K562 (cell line): Measurements from ENCODE around the gene GPC3. TPM values are rescaled to one million over a fixed set of nuclear protein-coding genes. Genes with fewer than 3 reads are reported as not detected.

Experiments
- ATAC-seq: fragments of 200-7000 bp; cut with Tn5 transposase; 3 replicates; pipeline ENCODE4 v1.9.1; 2020; ENCODE audit warnings: moderate library complexity
- BruUV-seq: library from RNA; stranded (reverse); fragments of 400-500 nt; replicated peaks from 2 replicates; lab custom pipeline; 2021; lab: Mats Ljungman, UMichigan
- CTCF ChIA-PET: fragments of 300-600 bp; formaldehyde crosslinking; extraction: SDS; loops from one replicate; lab custom pipeline; 2021; ENCODE audit warnings: low intra/inter-chr PET ratio; lab: Yijun Ruan, JAX
- POLR2A ChIA-PET: fragments of 300-600, 350-650 bp; sonication (Branson Sonifier 250); formaldehyde crosslinking; extraction: SDS; loops from one replicate; lab custom pipeline; 2021; ENCODE audit warnings: antibody characterized with exemption, inconsistent platforms; lab: Yijun Ruan, JAX
- DNase-seq, 4 experiments: peaks; one replicate each; pipeline versions ENCODE4 v3.0.0 to v3.0.0-alpha.2; 2011 to 2018; ENCODE audit warnings: low spot score in 3 of 4, mixed read lengths in 3 of 4; ENCODE audit errors: extremely low read depth in 1 of 4
- FAIRE-seq: peaks from 2 replicates; lab custom pipeline; 2011; peaks lifted over from hg19 to GRCh38; lab: Jason Lieb, UNC
- H2AFZ ChIP-seq: 2 replicates; pipeline ENCODE4 v1.6.0; 2011; ENCODE audit warnings: low read depth, low read length, control low read depth, inconsistent platforms
- H3K27ac ChIP-seq: fragments of 200-600 bp; 3 replicates; pipeline ENCODE4 v1.8.0; 2011; ENCODE audit warnings: low read depth, mild to moderate bottlenecking, control low read depth, inconsistent platforms, low read length, moderate library complexity, mixed read lengths; ENCODE audit errors: extremely low read depth
- H3K27me3 ChIP-seq, 2 experiments: fragments of 300-600 bp in 1 of 2; 2 replicates in 1 of 2; 3 replicates in 1 of 2; pipeline versions ENCODE4 v1.6.0 to v1.8.0; 2011; ENCODE audit warnings: inconsistent platforms in 2 of 2, low read length in 2 of 2, mild to moderate bottlenecking in 1 of 2, mixed read lengths in 1 of 2, moderate library complexity in 1 of 2; ENCODE audit not compliant: control insufficient read depth in 2 of 2, insufficient read depth in 2 of 2
- H3K36me3 ChIP-seq: fragments of 300-600 bp; 3 replicates; pipeline ENCODE4 v1.8.0; 2011; ENCODE audit warnings: mild to moderate bottlenecking, low read length, inconsistent platforms; ENCODE audit not compliant: control insufficient read depth, insufficient read depth
- H3K4me1 ChIP-seq, 2 experiments: fragments of 200-600 bp in 1 of 2; replicated peaks in 1 of 2; 2 replicates in 1 of 2; 3 replicates in 1 of 2; pipeline versions ENCODE4 v1.5.1 to v1.8.0; 2011; ENCODE audit warnings: inconsistent platforms in 2 of 2, low read length in 2 of 2, mild to moderate bottlenecking in 1 of 2, mixed read lengths in 1 of 2, moderate library complexity in 1 of 2; ENCODE audit not compliant: control insufficient read depth in 2 of 2, insufficient read depth in 2 of 2
- H3K4me2 ChIP-seq: 2 replicates; pipeline ENCODE4 v1.6.1; 2011; ENCODE audit warnings: low read length, control low read depth, inconsistent platforms, mixed read lengths; ENCODE audit not compliant: insufficient read depth
- H3K4me3 ChIP-seq: fragments of 200-600 bp; sonication (generic), shearing (Covaris generic); 2 replicates; pipeline ENCODE4 v1.5.1; 2016; ENCODE audit warnings: control low read depth, inconsistent platforms
- H3K79me2 ChIP-seq: fragments of 200-600 bp; 3 replicates; pipeline ENCODE4 v1.8.0; 2011; ENCODE audit warnings: low read length, inconsistent platforms; ENCODE audit not compliant: control insufficient read depth, insufficient read depth
- H3K9ac ChIP-seq, 2 experiments: 2 replicates each; pipeline versions ENCODE4 v1.6.0 to v1.6.1; 2011; ENCODE audit warnings: low read depth in 2 of 2, low read length in 2 of 2, control low read depth in 1 of 2, inconsistent platforms in 1 of 2, mild to moderate bottlenecking in 1 of 2, mixed read lengths in 1 of 2; ENCODE audit not compliant: insufficient read depth in 1 of 2
- H3K9me1 ChIP-seq: one replicate; pipeline ENCODE4 v1.6.0; 2011; ENCODE audit warnings: inconsistent platforms, mild to moderate bottlenecking, low read length, moderate library complexity; ENCODE audit not compliant: control insufficient read depth, insufficient read depth
- H3K9me3 ChIP-seq: replicated peaks from 2 replicates; pipeline ENCODE4 v1.5.1; 2011; ENCODE audit warnings: low read depth, low read length, inconsistent platforms; ENCODE audit not compliant: control insufficient read depth, insufficient read depth
- H4K20me1 ChIP-seq: replicated peaks from 2 replicates; pipeline ENCODE4 v1.6.1; 2011; ENCODE audit warnings: low read length, inconsistent platforms, mixed read lengths; ENCODE audit not compliant: control insufficient read depth, insufficient read depth
- CHCHD3 ChIP-seq: fragments of 250-450 bp; sonication (Bioruptor Pico); IDR thresholded peaks from 2 replicates; pipeline ENCODE4 v2.1.2; 2022; ENCODE audit warnings: mild to moderate bottlenecking
- GATAD2B ChIP-seq: fragments of 450-650 bp; IDR thresholded peaks from 2 replicates; pipeline ENCODE4 v1.6.1; 2017; ENCODE audit warnings: mild to moderate bottlenecking, borderline replicate concordance
- KLF1 ChIP-seq: fragments of 450-650 bp; IDR thresholded peaks from 2 replicates; pipeline ENCODE4 v1.6.1; 2016; ENCODE audit warnings: missing genetic modification characterization, missing compliant biosample characterization
- MAFF ChIP-seq: IDR thresholded peaks from 2 replicates; pipeline ENCODE4 v1.6.1; 2012; ENCODE audit warnings: low read length, improper control_type of control experiment
- MITF ChIP-seq: IDR thresholded peaks from 2 replicates; pipeline ENCODE4 v1.6.1; 2014; ENCODE audit warnings: antibody characterized with exemption
- NFYB ChIP-seq: IDR thresholded peaks from 2 replicates; pipeline ENCODE4 v1.6.1; 2011; ENCODE audit warnings: mild to moderate bottlenecking, moderate library complexity; ENCODE audit not compliant: insufficient read length; ENCODE audit errors: extremely low read depth
- NONO ChIP-seq, 2 experiments: fragments of 200-400 bp in 1 of 2; fragments of 450-650 bp in 1 of 2; formaldehyde crosslinking in 1 of 2; IDR thresholded peaks; 2 replicates each; pipeline ENCODE4 v1.6.1; 2017; ENCODE audit warnings: low read depth in 2 of 2, mild to moderate bottlenecking in 2 of 2, moderate library complexity in 2 of 2, low read length in 1 of 2
- SIN3B ChIP-seq: fragments of 450-650 bp; IDR thresholded peaks from 2 replicates; pipeline ENCODE4 v1.6.1; 2017; ENCODE audit warnings: low read depth, mild to moderate bottlenecking, moderate library complexity
- SNAPC5 ChIP-seq: fragments of 250-450 bp; sonication (Bioruptor Pico); IDR thresholded peaks from 2 replicates; pipeline ENCODE4 v1.8.0; 2021; ENCODE audit warnings: moderate library complexity, mild to moderate bottlenecking, inconsistent platforms
- ZBTB7A ChIP-seq: IDR thresholded peaks from 2 replicates; pipeline ENCODE4 v1.6.1; 2011; ENCODE audit warnings: low read depth, mild to moderate bottlenecking, low read length, moderate library complexity, borderline replicate concordance; ENCODE audit not compliant: control insufficient read depth
- ZFX ChIP-seq: sonication (generic); formaldehyde crosslinking; IDR thresholded peaks from 2 replicates; pipeline ENCODE4 v1.8.0; 2022; ENCODE audit warnings: mild to moderate bottlenecking, missing genetic modification reagents, moderate library complexity
- ZNF239 ChIP-seq: fragments of 250-450 bp; sonication (Bioruptor Pico); IDR thresholded peaks from 2 replicates; pipeline ENCODE4 v1.4.0; 2020; ENCODE audit warnings: mild to moderate bottlenecking
- WGBS: fragments of 100-300 bp; shearing (Covaris generic); methylation state at CpG from one replicate; pipeline ENCODE4 v1.1.6; 2016; ENCODE audit warnings: low coverage, mixed read lengths; ENCODE audit not compliant: insufficient coverage; ENCODE audit errors: missing lambda C conversion rate; 5-methylcytosine and 5-hydroxymethylcytosine counted together
- in situ Hi-C: fragments of 300-500 bp; cut with MboI; formaldehyde crosslinking; loops from 4 replicates; pipeline ENCODE4 v1.15.0; 2018; ENCODE audit warnings: inconsistent platforms, mixed read lengths
- intact Hi-C: fragments of 100-400 bp; cut with micrococcal nuclease; formaldehyde crosslinking; loops from 2 replicates; pipeline ENCODE4 v1.14.2; 2022
- polyA plus RNA-seq, 8 experiments: library from polyadenylated mRNA; depleted of rRNA in 4 of 8; stranded (reverse) in 5 of 8; unstranded in 3 of 8; fragments of >200 nt; fragmentation: Nextera tagmentation in 2 of 8; fragmentation: Illumina TruSeq in 1 of 8; extraction: Ambion mirVana in 2 of 8; extraction: Trizol in 1 of 8; gene quantifications; 2 replicates each; pipeline versions ENCODE4 v1.2.1 to v1.2.3, GENCODE V29; 2011 to 2014; ENCODE audit warnings: inconsistent platforms in 1 of 8, missing spikeins in 1 of 8
- total RNA-seq, 7 experiments: library from RNA; depleted of rRNA in 6 of 7; stranded (reverse); fragments of >200 nt in 6 of 7; fragmentation: Illumina TruSeq in 2 of 7; extraction: Trizol in 2 of 7; gene quantifications; 2 replicates each; pipeline versions ENCODE4 v1.2.1 to v1.2.3, GENCODE V29; 2011 to 2021; ENCODE audit warnings: low replicate concordance in 1 of 7
- TF ChIP-seq, protein P1 (sequence below): fragments of 250-450 bp; sonication (Bioruptor Pico); IDR thresholded peaks from 2 replicates; pipeline ENCODE4 v1.4.0; 2020; ENCODE audit warnings: mild to moderate bottlenecking, moderate library complexity, borderline replicate concordance

The GPC3 gene
- total and polyA plus RNA-seq, 9 of the 15 experiments (the other 6 are each of a cell fraction or from before 2014, with no cell fraction given) = 0.42 TPM; not detected in 8

- TF ChIP-seq ZNF239 (no peak), NFYB (no peak), ZBTB7A (no peak), SNAPC5 (CRISPR knock-in tag) (no peak), GATAD2B (no peak), MITF (no peak), KLF1 (no peak), MAFF (no peak), CHCHD3 (CRISPR knock-in tag) (no peak), NONO (IDR thresholded peaks at IDR 0.05; ENCODE audit: low read depth in 2 of 2, low read length in 1 of 2) (no peak), ZFX (CRISPR knock-in tag) (no peak), SIN3B (no peak)
- TF ChIP-seq, protein P1, sequence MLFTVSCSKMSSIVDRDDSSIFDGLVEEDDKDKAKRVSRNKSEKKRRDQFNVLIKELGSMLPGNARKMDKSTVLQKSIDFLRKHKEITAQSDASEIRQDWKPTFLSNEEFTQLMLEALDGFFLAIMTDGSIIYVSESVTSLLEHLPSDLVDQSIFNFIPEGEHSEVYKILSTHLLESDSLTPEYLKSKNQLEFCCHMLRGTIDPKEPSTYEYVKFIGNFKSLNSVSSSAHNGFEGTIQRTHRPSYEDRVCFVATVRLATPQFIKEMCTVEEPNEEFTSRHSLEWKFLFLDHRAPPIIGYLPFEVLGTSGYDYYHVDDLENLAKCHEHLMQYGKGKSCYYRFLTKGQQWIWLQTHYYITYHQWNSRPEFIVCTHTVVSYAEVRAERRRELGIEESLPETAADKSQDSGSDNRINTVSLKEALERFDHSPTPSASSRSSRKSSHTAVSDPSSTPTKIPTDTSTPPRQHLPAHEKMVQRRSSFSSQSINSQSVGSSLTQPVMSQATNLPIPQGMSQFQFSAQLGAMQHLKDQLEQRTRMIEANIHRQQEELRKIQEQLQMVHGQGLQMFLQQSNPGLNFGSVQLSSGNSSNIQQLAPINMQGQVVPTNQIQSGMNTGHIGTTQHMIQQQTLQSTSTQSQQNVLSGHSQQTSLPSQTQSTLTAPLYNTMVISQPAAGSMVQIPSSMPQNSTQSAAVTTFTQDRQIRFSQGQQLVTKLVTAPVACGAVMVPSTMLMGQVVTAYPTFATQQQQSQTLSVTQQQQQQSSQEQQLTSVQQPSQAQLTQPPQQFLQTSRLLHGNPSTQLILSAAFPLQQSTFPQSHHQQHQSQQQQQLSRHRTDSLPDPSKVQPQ = no peak
- ChIA-PET POLR2A (no interaction called here), CTCF (no interaction called here)
- Histone ChIP-seq H3K27me3 (no peaks in the 10 kb centered on the region), H2AFZ (no peak overlapping the region), H3K4me2 (no peak overlapping the region), H3K4me1 (no peaks in the 10 kb centered on the region), H3K9me3 (no peaks in the 10 kb centered on the region), H3K27ac (no peak overlapping the region), H3K79me2 (no peaks in the 10 kb centered on the region), H3K36me3 (no peaks in the 10 kb centered on the region), H4K20me1 (no peaks in the 10 kb centered on the region), H3K9ac (no peak overlapping the region), H3K4me3 (no peak overlapping the region), H3K9me1 (no peaks in the 10 kb centered on the region)
- in situ Hi-C loops (loop anchor here (25.0 kb wide), 1 partner anchor 663 kb away; no protein-coding TSS in a partner anchor), intact Hi-C loops (loop anchor here (10.0 kb wide), 1 partner anchor 155 kb away; no protein-coding TSS in a partner anchor)
- no TSS peak for BruUV-seq
- no peak for ATAC-seq
- DNase-seq = no peak
- WGBS = 0% methylated on average over 1 of the region's 1 CpG
- FAIRE-seq = no peak
These were observed 335.2 kb downstream of the GPC3 start for GRCh38 chrX:133650239-133650638.
